Fibroblast of skin of right biceps (primary cell): ENCODE data around the gene NPHP3.

ENCODE experiments used
- DNase-seq: peaks from one replicate; pipeline ENCODE4 v3.0.0-alpha.2; 2013

The NPHP3 gene

DNA sequence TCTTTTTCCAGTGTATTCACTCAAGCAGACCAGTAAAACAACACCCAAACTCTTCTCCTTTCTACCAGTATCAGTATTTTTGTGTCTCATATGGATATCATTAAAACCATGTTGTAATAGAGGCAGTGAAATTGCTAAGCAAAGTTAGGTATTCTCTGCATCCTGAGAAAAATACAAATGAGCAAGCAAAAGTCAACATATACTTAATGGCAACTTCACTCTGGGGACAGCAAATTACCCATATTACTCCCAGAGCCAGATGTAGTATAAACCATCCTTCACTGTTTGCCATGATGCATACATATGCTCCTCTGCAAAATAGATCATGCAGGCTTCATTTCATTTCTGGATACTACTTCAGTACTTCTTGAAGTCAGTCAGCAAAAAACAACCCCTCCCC lies 40.0 kb downstream of the NPHP3 start:
- no peak for DNase-seq

DNA sequence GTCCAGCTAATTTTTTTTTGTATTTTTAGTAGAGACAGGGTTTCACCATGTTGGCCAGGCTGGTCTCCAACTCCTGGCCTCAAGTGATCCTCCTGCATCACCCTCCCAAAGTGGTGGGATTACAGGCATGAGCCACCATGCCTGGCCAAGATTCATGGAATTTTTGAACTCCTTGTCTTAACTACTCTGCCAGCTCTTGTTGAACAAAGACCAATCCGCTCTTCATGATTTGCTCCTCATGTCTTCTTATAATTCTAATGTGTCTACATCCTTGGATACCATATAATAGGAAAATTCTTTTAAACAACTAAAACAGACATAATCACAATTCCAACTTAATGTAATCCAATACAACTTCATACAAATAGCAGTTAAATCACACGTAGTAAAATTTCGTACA lies 40.8 kb downstream of the NPHP3 start:
- DNase-seq: no peak

DNA sequence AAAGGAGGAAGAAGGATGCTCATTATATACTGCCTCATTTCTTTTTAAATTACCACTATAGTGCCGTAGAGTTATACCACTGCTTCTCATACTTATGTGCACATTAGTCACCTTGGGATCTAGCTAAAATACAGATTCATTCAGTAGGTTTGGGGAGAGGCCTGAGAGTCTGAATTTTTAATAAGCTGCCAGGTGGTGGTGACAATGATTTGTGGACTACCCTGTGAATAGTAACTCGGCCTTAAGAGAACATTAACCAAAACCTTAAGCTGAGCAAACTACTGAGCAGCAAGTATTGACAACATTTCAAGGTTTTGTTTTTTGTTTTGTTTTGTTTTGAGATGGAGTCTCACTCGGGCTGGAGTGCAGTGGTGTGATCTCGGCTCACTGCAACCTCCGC lies 42.3 kb downstream of the NPHP3 start:
- no peak for DNase-seq

DNA sequence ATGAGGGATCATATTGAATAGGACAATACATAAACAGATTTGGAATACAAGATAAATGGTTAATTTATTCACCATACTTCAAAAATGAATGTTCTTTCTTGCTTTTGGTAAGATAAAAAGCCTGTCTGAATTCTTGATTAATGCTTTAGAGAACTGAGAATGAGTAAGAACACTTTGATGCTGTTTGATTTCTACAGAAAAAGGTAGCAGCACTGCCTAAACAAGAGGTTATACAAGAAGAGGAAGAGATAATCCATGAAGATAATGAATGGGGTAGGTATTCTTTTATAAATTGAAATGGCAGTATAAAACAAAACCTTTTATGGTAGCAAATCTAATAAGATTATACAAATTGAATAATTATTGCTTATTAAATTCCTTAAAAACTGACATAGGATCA lies 46.8 kb downstream of the NPHP3 start:
- DNase-seq: no peak

DNA sequence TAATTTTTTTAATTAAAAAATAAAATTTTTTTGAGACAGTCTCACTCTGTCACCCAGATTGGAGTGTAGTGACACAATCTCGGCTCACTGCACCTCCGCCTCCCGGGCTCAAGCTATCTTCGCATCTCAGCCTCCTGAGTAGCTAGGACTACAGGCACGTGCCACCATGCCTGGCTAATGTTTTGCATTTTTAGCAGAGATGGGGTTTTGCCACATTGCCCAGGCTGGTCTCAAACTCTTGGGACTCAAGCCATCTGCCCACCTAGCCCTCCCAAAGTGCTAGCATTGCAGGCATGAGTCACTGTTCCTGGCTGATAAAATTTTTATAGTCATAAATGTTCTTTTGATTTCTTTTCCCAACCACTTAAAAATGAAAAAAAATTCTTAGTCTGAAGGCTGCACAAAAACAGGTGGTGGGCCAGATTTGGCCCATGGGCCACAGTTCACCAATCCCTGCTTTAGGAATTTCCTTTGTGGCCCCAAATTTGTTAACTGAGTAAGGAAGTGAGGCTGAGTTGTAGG lies 52.9 kb downstream of the NPHP3 start:
- no peak for DNase-seq

DNA sequence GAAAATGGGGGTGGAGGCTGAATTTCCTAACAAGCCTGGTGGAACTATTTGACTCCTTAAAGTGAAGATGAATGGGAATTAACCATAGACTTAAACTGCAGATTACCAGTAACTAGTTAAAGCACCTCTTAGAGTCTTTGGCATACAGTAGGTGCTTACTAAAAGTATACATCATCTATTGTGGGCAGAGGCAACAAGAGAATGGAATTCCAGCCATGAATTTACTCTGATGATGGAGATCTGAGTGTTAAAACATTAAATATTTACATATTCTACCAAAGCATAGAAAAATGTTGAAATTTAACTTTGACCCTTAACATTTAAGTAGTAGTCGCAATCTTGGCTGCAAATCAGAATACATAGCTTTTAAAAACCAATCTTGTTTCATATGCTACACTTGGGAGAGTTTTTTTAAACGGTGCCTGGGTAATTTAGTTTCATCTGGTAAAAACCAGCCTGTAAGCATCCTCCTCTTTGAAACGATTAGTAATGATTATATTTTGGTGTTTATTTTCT lies 56.9 kb downstream of the NPHP3 start:
- no peak for DNase-seq

DNA sequence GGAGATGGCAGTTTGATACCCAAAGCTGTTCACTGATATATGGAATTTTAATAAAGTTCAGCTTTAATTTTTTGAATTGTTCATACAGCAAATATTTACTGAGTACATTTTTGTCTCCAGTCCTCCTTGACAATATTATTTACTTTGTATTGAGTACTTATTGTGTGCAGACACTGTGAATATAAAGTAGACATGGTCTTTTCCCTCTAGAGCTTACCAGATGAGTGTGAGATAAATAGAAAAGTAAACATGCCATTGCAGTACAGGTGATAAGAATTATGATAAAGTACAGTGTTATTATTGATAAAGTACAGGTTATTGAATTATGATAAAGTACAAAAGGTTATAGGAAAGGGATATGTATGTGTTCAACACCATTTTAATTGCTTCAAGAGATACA lies 60.0 kb downstream of the NPHP3 start:
- no peak for DNase-seq

DNA sequence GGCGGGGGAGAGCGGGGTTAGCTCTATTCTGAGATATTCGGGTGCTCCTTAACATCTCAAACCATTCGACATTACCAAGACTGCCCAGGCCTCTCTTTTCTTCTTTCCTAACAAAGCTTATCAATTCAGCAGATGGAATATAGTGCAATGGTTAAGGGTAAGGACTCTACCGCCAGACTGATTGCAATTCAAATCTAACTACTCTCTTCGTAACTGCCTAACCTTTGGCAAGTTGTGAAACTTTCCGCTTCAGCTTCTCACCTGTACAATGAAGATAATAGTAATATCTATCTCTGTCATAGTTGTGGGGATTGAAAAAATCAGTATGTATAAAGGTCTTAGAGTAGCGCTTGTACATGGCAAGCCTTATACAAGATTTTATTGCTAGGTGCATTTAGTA lies 61.1 kb downstream of the NPHP3 start:
- no peak for DNase-seq

DNA sequence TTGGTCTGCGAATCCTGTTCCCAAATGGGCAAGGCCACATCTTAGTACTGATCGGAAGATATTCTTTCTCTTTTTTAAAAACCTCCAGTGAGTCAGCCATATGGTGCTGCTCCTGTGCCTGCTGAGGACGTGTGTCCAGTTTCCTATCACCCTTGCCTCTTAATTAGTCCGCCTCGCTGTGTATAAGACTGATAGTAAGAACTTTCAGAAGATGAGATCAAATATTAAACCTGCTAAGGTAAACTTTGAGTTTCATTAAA lies 61.5 kb downstream of the NPHP3 start:
- peak; percentile 28 for DNase-seq

DNA sequence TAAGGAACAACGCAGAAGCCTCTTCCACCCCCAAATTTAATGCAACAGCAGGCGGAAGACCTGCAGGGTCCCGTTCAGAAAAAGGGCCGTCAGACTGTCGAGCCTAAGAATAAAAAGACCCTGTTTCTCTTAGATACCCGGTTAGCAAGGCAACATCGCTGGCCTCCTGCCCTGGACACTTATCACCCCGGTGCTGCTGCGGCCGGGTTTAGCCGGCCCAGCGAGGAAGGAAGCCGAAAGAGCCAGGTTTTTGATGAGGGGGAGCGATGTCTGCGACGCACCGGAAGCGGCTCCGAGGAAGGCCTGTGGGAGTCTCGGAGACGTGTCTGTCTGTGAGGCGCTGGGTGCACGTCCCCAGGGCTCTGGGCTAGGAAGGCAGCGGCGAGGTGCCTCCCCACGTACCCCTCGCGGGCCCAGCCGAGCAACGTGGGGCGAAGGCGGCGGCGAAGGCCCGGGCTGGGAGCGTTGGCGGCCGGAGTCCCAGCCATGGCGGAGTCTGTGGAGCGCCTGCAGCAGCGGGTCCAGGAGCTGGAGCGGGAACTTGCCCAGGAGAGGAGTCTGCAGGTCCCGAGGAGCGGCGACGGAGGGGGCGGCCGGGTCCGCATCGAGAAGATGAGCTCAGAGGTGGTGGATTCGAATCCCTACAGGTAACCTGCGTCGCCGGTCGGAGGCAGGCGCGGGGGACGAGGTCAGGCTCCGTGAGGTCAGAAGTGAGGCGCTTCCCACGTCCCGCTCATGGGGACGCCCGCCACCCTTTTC lies 62.0 kb downstream of the NPHP3 start, which contains the start of gene UBA5:
TSS of gene UBA5 (plus strand) at position 278 of the 759 bp plus-strand sequence. CDS start at position 487, 209 bp downstream.
- peak; percentile 73 for DNase-seq

DNA sequence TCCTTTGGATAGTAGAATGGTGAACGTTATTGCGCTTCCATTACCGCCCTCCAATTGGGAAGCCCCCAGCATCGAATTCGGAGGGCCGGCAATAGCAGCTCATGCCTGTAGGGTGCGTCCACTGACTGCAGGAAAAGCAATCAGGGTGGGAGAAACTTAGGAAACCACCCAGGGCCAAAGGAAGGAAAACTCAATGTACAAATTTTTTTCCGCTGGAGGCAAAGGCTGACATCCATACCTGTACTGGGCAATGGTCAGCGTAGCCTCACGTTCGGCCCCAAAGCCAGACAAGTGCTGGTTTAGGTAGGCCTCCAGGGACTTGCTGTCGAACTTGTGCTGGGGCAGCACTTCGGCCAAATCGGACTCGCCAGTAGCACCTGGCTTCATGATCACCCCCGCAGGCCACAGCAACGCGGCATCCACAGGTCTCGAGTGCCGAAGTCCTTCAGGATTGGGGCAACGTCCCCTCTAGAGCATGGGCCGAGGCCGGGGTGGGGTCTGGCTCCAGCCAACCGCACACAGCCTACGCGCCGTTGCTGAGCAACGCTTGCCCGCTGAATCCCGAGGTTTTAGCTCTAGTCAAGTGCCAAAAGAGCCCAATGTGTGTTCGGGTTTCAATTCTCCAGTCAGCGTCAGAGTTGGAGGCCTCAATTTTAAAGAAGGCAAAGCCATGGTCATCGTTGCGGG lies 62.7 kb downstream of the NPHP3 start, which contains the start of gene ACAD11:
TSS of gene ACAD11 (minus strand) at position 445 of the 687 bp plus-strand sequence. CDS start at position 387, 58 bp downstream.
- DNase-seq: peak; percentile 76

DNA sequence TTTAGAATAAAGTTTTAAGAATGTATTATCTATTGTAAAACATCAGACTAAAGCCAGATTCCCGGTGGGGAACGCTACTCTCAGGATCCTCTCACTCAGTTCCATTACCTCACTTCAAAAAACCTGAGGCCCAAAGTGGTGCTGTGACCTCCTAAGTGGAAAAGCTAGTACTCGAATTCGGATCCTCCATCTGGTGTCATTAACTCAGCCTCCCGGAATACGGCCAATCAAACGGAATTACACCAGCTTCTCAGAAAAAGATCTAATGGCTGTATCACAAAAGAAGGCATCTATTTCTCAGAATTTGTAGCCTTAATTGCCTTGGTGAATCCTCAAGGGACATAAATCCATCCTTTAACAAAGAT lies 63.2 kb downstream of the NPHP3 start:
- no peak for DNase-seq

DNA sequence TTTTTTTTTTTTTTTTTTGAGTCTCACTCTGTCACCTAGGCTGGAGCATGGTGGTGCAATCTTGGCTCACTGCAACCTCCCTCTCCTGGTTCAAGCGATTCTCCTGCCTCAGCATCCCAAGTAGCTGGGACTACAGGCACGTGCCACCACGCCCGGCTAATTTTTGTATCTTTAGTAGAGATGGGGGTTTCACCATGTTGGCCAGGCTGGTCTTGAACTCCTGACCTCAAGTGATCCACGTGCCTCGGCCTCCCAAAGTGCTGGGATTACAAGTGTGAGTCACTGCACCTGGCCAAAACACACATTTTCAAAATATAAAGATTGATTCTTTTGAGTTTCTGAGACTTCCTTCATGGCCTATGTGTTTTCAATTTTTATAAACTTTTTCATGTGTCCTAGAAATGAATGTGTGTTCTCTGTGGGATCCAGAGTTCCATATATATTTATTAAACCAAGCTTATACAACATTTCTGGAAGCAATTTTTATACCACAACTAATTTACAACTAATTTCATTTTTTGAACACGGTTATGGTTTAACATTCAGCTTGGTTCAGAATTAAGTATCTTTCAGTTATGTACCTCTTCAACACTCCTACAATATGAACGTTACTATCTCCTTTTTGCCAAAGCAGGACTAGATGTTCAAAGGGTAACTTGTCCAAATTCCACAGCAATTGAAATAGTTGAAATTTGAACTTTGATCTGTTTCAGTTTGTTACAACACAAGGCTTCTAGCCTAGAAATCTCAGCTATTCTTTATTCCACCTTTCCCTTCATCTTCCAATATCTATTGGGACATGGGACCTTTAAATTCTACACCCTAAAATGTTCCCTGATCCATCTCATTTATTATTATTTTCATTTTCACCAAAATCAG lies 64.1 kb downstream of the NPHP3 start:
- no peak for DNase-seq

DNA sequence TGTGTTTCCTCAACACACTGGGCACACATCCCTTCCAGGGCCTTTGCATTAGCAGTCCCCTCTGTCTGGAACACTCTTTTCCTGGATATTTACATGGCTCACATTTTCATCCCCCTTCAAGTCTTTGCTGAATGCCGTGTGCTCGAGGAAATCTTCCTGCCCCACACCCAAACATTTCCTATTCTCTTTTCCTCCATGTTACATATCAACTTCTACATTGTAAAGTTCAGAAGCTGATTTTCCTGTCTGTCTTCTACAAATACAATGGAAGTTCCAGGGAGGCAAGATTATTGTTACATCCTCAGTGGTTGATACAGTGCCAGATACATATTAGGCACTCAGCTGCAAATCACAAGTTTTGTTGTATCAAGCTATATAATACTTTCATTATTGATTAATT lies 66.7 kb downstream of the NPHP3 start:
- no peak for DNase-seq

DNA sequence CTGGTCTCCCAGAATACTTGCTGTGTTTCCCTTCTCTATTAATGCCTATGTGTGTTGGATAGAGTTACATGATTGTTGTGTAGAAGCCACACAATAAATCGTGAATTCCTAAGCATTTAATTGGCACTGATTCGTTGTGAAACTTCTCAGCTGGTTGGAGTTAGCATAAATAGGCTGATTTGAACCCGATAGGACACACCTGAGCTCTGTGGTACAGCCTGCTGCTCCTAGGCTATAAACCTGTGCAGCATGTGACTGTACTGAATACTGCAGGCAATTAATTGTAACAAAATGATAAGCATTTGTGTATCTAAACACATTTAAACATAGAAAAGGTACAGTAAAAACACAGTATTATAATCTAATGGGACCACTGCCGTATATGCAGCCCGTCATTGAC lies 67.5 kb downstream of the NPHP3 start:
- DNase-seq: no peak

DNA sequence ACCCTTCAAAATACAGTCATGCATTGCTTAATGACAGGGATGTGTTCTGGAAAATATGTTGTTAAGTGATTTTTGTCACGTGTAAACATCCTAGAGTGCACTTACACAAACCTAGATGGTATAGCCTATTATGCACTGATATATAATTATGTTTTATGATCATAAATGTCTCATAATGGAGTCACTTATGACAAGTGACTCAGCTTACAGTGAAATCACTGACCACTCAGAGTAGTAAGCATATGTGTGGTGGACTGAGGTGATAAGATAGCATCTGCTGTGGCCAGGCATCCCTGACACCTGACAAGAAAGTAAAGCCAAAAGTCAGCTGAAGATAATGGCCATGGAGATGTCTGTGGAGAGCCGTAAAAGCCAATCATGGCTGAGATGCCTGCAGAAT lies 68.0 kb downstream of the NPHP3 start:
- no peak for DNase-seq

DNA sequence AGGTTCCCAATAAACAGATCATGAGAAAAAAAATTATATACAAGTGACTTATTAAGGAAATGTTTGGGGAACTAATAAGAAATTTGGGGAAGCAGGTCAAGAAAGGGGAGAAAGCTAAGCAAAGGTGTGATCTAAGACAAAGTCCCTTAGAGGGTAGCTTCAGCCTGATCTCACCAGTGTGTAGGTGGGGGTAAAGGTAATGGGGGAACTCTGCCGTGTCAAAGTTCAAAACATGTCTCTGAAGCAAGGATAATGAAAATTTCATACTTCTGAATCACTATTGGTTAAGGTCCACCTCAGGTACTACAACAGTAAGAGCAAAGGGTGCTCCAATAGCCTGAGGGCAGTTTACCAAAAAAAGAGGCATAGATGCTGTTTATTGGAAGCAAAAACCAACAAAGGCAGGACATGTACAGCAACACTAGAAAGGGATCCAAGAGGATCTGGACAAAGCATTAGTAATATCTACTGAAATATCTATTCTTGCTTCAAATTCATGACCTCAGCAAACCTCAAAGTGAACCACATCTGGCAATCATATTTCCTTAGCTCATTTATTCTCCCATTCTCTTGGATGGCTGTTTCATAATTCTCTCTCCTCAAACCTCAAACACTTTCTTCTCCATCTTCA lies 69.5 kb downstream of the NPHP3 start:
- DNase-seq: peak; percentile 24

DNA sequence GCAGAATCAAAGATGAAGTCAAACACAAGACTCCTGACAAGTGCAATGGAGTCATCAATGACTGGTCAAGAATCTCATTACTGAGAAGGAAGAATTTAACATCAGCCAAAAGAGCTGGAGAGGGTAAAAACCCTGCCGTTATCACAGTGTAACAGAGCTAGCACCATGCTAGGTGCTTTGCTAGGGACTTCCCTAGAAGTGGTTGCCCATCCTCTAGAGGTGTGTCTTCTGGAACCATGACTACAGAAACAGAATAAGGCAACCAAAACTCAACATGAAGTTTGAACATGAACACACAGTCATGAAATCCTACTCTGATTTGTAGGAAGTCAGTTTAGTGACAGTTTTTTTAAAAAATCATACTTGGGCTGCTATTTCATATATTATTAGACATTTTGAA lies 72.1 kb downstream of the NPHP3 start:
- no peak for DNase-seq

DNA sequence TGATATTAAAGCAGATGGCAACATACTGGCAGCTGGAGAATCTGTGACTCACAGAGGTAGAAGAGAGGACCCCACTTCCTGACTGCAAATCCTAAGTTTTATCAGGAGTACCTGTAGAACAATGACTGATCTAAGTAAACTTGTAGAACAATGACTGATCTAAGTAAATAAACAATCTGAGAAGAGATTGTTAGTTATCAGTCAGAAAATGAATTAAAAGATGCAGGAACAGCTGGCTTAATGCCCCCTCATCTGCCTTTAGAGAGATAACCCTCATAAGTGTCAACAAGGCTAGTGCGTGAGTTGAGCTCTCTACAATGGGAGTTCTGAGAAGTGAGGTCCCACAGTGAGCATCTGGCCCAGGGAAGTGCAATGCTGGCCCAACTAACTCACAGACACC lies 77.2 kb downstream of the NPHP3 start:
- DNase-seq: no peak

DNA sequence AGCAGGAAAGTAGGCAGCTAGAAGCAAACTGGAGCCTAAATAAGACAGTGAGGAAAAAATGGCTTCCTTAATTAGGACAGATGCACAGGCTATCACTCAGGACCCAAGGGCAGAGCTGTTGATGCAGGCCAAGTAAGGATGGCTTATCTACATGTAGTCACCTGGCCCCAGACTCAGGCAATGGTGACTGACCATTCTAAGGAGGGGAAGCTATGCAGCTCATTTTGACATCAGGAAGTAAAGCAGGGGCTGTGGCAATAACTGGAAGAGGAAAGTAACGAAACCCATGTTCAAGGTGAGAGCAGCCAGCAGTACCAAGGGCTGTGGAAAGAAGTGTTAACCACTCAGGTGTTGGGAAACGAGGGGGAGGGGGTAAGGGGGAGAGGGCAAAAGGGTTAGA lies 78.8 kb downstream of the NPHP3 start:
- no peak for DNase-seq

DNA sequence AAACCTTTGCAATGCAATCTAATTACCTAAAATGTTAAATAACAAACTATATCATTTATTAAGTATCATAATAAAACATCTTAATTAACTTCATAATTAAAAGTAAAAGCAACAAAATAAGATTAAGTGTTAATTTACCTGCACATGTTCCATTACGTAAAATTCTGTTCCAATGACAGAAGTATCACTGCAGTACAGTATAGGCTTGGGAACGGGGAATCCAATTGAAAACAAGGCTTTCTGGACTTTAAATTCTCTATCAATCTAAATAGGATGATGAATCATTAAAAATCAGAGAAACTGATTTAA lies 79.7 kb downstream of the NPHP3 start:
- DNase-seq: no peak

DNA sequence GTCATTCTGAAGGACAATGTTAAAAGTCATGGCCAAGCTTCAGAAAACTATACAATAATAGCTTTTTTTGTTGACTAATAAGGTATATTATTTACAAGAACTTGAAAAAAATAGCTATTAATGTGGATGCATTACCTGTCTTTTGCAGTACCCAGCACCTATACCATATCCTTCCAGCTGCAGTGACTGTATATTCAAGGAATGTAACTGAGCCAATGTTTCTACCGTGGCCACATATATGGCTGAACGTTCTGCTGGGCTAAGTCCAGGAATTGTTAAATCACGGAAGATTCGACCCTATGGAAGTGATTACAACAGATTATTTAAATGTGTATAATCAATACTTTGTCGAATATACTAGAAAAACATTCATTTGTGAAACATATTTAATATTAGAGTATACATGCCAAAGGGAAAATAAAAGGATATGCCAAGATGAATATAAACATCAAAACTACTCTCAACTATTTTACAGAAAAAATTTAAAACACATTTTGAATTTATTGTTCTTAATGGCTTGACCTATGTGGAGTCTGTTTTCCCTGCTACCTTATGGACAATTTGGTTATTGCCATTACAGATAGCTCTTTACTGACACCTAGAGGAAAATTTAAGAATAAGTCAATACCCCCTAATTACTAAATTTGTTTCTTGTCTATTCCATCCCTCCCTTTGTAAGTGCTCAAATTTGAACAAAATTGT lies 80.2 kb downstream of the NPHP3 start:
- DNase-seq: peak; percentile 58
